ENCODE results near the gene ALG12.
A peak's percentile ranks its signal among the peaks of the same experiment; 100 is the strongest.

Gene ALG12

DNA sequence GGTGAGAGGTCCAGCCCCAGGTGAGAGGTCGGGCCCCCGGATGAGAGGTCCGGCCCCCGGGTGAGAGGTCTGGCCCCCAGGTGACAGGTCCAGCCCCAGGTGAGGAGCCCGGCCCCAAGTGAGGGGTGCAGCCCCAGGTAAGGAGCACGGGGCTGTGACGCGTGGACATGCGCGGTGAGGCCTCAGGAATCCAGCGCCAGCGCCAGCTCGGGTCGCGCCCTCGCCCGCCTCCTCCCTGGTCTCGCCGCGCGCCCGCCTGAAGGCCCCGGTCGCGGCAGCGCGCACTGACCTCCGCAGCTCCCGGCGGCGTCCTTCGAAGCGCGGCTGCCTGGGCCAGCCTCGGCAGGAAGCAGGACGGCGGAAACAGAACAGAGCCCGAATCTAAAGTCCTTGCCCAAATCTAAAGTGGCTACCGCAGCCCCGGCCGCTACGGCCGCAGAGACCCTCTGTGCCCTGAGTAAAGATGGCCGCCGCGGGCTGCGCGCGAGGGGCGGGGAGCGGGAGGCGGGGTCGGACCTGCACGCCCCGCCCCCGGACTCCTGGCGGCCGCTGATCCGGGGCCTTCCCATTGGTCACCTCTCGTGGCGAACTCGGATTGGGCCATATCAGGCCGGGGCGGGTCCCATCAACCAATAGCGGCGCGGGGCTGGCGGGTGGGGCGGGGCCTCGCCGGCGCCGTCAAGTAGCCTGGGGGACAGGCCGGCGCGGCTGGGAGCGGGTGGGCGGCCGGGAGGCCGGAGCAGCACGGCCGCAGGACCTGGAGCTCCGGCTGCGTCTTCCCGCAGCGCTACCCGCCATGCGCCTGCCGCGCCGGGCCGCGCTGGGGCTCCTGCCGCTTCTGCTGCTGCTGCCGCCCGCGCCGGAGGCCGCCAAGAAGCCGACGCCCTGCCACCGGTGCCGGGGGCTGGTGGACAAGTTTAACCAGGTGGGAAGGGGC is at the start of gene ALG12, which contains the start of gene CRELD2:
TSS of gene ALG12 (minus strand) at position 465 of the 937 bp plus-strand sequence. CDS start 4,673 bp downstream, outside the sequence.
TSS of gene CRELD2 (plus strand) at position 661 of the 937 bp plus-strand sequence. CDS start at position 797, 136 bp downstream.
- peak; percentile 97 to 98 for DNase-seq

DNA sequence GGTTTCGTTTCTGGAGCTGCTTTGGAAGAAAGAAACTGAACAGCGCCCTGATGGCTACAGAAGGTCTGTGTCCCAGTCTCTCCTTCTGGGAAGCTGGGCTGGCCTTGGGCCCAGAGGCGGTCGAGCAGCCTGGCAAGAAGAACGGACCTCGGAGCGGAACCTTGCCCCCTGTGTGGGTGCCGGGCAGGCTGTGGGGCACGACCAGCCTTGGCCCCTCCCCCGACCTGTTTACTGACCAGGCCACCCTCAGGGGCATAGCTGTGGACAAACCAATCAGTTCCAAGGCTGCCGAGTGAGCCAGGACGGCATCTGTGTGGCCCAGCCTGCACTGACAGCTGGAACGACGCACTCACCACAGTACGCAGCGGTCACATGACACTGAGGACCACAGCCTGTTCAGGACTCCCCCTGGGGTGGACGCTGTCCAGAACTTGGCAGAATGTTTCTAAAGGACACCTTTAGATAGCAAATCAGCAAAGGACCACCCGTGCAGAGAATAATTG is 49.5 kb upstream of the ALG12 start:
- DNase-seq, result peak; percentile 17 to 18

DNA sequence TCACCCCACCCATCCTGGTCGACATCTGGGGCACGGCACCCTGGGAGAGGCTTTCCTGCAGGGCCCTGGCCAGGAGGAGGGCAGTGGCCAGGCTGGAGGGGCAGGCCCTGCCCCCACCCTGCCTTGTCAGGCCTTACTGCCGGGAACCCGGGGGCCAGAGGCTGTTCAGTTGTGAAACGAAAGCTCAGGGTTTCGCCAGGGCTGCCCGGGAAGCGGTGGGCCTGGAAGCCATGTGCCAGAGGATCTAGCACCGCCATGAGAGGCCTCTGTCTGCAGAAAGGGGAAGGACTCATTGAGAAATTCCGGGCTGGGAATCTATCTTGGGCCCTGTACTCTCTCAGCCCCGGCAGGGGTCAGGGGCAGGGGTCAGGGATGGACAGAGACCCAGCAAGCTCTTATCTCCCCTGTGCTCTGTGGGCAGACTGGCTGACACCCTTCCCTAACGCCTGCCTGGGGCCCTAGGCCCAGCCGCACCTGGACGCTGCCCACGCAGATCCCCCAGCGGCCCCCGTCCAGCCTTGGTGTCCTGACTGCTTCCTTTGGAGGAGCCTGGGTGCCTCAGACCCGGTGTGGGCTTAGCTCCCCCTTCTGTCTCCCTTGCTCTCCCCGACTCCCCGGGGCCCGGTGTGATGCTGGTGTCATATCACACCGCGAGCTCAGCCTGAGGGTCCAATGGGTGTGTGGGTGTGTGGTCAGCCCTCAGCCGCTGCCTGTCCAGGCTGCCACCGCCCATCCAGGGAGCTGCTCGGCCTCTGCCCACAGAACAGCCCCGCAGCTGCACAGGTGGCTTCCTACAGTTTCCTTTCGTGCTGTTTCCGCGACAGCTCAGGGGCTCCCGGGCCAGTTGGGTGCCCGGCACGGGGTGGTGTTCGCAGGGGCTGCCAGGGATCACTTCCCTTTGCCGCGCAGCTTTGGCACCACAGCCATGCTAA is 48.8 kb upstream of the ALG12 start:
- peak in 1 of 2 donors; percentile 41 for DNase-seq

DNA sequence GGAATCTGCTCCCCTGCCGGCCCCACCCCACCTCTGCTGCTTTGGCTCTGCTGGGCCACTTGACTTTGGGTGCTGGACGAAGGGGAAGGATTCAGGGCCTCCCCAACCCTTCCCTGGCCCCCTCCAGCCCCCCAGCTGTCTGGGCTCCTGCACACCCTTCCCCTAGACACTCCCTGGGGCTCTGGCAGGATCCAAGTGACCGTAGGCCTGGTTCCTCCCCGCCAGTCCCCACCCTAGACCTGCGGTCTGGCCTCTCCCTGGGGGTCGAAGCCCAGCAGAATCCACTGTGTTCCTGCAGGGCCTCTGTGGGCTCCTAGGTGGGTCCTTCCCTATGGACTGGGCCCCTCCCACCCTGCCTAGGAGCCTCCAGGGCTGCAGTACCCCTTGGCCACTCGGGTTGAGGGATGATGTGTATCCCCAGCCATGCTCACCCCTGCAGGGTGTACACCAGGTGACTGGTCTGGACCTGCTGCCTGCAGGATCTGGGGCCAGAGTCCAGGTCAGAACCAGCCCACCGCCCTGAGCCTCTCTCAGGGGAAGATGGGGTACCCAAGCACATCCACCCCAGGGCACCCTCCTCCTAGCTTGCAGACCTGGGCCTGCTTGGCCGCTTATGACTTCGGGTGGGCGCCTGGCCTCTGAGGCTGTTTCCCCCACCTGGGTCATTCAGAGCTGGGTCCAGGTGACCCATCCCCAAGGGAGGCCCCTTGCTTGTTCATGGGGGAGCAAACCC is 48.0 kb upstream of the ALG12 start:
- DNase-seq, result no peak

DNA sequence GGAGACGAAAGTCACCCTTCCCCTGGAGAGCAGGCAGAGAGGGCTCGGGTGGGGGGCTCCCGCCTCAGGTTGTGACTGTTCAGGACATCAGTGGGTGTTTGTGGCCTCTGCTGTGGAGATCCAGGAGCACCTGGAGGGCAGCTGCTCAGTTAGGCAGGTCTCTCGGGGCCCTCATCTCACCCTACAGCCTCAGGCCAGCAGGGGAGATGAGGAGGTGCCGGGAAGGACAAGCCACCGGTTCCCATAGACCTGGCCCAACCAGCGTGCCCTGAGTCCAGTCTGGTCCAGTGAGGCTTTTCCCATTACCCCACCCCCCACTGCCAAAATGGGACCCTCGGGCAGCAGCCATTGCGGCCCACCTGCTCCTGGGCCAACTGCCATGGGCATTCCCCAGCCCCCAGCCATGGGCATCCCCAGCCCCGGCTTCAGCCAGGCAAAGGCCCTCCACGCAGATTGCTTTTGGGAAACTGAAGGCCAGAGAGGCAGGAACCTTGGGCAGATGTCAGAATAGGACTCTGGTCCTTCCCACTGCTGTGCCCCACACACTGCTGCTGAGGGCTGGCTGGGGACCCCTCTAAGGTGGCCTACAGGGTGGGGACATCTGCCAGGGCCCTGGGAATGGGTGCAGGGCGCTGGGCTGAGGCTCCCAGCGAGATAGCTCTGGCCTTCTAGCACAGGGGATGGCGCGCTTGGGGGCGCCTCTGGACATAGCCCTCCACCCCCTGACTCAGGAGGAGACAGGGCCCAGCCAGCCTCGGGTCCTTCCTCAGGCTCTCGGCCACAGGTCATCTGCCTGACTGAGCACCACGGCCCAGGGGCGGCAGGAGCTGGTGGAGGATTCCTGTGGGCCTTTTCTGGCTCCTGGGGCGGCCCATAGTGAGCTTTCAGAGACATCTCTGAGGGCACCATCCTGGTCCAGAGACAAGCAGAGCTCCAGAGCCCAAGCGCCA is 47.1 kb upstream of the ALG12 start:
- DNase-seq, result peak; percentile 28 to 43

DNA sequence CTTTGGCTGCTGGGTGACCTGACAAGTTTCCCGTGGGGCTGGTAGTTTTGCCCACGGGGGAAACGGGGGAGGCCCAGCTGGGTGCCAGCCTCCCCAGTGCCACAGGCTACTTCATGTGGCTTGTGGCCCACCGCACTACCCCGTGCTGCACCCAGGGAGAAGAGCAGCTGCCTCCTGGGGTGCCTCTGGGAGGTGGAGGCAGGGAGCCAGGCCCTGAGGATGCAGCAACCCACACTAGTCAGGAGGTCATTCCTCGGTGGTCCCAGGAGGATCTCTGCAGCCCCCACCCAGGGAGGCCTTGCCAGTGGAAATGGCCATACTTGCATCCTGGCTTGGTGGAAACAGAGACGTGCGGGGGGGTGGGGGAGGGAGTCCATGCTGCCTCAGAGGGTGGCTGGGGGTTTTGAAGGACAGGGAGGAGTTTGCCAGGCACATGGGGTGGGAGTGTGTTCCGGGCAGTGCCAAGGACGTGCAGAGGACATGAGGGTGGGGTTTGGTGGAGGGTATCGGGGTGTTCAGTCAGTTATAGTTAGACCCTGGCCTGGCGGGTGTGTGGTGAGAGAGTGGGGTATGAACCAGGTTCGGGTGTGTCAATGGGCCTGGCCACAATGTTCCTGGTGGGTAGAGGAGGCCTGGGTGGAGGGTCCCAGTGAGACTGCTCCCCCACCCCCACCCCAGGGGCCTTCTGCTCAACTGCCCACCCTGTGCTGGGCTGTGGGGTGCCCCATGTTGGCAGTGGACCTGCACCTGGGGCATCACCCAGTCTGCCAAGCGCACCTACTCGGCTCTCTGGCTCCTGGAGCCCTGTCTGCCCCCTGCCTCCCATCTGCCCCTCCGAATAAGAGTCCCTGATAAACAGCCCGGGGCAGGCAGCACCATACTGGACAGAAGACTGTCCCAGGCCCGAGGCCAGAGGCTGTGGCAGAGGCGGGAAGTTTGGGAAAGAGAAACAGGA is 46.2 kb upstream of the ALG12 start:
- peak; percentile 22 to 32 for DNase-seq

DNA sequence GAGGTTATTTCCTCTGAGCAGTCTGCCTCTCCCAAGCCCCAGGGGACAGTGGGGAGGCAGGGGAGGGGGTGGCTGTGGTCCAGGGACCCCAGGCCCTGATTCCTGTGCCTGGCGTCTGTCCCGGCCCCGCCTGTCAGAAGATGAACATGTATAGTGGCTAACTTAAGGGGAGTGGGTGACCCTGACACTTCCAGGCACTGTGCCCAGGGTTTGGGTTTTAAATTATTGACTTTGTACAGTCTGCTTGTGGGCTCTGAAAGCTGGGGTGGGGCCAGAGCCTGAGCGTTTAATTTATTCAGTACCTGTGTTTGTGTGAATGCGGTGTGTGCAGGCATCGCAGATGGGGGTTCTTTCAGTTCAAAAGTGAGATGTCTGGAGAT is 45.4 kb upstream of the ALG12 start:
- no peak for DNase-seq

DNA sequence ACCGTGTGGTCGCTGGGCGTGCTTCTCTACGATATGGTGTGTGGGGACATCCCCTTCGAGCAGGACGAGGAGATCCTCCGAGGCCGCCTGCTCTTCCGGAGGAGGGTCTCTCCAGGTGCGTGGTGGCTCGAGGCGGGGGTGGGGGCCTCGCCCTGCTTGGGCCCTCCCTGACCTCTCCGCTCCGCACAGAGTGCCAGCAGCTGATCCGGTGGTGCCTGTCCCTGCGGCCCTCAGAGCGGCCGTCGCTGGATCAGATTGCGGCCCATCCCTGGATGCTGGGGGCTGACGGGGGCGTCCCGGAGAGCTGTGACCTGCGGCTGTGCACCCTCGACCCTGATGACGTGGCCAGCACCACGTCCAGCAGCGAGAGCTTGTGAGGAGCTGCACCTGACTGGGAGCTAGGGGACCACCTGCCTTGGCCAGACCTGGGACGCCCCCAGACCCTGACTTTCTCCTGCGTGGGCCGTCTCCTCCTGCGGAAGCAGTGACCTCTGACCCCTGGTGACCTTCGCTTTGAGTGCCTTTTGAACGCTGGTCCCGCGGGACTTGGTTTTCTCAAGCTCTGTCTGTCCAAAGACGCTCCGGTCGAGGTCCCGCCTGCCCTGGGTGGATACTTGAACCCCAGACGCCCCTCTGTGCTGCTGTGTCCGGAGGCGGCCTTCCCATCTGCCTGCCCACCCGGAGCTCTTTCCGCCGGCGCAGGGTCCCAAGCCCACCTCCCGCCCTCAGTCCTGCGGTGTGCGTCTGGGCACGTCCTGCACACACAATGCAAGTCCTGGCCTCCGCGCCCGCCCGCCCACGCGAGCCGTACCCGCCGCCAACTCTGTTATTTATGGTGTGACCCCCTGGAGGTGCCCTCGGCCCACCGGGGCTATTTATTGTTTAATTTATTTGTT is 44.8 kb upstream of the ALG12 start:
- DNase-seq, result peak in 1 of 2 donors; percentile 28

DNA sequence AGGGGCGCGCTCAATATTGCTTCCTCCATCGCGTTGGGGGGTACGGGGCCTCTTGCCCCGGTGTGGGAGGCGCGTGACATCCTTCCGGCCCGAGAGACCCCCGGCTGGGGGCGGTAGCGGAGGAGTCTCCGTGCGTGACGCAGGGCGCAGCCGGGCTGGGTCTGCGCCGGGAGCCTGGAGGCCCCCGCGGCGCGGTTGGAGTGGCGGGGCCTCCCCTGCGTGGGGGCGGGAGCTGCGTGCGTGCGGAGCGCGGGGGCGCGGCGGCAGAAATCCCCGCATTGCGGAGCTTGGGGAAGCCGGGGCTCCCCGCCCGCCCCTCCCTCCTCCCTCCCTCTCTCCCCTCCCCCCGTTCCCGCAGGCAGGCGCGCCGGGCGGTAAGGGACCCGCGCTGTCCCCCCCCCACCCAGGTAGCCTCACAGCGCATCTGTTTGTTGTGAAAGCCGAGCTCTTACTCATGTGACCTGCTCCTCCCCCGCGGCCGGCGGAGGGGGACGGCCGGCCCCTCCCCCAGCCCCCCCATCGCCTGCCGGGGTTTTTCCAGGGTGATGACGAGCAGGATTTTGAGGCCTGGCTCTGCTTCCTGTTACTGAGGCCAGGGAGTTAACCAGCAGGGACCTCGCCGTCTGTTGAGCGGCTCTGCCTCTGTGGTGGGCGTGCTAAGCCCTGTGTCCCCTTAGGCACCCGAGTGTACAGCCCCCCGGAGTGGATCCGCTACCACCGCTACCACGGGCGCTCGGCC is 43.9 kb upstream of the ALG12 start:
- peak; percentile 89 for DNase-seq

DNA sequence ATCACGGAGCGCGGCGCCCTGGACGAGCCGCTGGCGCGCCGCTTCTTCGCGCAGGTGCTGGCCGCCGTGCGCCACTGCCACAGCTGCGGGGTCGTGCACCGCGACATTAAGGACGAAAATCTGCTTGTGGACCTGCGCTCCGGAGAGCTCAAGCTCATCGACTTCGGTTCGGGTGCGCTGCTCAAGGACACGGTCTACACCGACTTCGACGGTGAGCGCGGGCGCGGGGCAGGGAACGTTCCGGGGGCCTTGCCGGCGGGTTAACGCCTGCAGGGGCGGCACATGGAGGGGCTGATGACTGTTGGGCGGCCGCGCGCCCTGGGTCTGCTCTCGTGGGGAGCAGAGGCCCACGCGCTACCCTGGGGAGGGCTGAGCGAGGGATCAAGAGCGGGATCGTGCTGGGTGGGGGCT is 43.4 kb upstream of the ALG12 start:
- DNase-seq, result no peak

DNA sequence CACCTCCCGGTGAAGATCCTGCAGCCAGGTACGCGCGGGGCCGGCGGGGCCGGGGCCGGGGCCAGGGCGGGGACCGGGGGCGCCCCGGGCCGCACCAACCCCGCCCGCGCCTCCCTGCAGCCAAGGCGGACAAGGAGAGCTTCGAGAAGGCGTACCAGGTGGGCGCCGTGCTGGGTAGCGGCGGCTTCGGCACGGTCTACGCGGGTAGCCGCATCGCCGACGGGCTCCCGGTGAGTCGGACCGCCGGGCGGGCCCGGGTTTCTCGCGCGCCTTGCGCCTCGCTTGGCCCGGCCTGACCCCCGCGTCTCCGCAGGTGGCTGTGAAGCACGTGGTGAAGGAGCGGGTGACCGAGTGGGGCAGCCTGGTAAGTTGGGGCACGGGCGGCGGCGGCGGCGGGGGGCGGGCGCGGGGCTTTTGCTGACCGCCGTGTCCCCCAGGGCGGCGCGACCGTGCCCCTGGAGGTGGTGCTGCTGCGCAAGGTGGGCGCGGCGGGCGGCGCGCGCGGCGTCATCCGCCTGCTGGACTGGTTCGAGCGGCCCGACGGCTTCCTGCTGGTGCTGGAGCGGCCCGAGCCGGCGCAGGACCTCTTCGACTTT is 42.9 kb upstream of the ALG12 start:
- DNase-seq, result peak; percentile 48 to 49

DNA sequence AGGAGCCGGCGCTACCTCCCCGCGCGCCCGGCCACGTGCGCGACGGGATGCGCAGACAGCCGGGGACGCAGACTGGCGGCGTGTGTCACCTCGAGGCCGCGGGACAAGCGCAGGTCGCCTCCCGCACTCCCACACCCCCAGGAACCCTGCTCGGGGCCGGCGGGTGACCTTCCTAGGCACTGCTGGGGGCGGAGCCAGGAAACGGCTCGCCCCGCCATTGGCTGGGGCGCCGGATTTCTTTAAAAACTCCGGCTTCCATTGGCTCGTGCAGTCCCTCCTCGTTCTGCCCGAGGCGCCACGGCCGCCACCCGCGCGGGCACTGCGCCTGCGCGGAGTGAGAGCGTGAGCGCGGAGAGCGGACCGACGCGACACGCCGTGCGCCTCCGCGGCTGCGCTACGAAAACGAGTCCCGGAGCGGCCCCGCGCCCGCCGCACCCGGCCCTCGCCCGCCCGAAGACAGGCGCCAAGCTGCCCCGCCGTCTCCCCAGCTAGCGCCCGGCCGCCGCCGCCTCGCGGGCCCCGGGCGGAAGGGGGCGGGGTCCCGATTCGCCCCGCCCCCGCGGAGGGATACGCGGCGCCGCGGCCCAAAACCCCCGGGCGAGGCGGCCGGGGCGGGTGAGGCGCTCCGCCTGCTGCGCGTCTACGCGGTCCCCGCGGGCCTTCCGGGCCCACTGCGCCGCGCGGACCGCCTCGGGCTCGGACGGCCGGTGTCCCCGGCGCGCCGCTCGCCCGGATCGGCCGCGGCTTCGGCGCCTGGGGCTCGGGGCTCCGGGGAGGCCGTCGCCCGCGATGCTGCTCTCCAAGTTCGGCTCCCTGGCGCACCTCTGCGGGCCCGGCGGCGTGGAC is 42.1 kb upstream of the ALG12 start, which contains the start of gene PIM3:
TSS of gene PIM3 (plus strand) at position 614 of the 846 bp plus-strand sequence. CDS start at position 790, 176 bp downstream.
- DNase-seq, result peak; percentile 93 to 94

DNA sequence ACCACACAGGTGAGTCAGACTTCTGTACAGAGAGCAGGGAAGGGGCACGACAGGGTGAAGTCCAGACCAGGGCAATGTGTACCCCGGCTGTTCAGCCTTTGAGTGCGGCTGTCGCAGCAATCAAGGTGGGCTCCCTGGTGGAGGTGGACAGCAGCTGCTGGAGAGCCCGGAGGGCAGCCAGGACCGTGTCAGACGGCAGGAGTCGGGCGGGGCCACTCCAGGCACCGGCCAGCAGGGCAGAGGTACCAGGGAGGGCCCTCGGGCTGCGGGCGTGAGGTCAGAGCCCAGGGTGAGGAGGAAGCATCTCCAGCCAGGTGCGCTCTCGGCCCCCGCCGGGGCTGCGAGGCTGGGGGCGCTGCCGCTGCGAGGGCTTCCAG is 41.5 kb upstream of the ALG12 start:
- peak; percentile 53 to 55 for DNase-seq

DNA sequence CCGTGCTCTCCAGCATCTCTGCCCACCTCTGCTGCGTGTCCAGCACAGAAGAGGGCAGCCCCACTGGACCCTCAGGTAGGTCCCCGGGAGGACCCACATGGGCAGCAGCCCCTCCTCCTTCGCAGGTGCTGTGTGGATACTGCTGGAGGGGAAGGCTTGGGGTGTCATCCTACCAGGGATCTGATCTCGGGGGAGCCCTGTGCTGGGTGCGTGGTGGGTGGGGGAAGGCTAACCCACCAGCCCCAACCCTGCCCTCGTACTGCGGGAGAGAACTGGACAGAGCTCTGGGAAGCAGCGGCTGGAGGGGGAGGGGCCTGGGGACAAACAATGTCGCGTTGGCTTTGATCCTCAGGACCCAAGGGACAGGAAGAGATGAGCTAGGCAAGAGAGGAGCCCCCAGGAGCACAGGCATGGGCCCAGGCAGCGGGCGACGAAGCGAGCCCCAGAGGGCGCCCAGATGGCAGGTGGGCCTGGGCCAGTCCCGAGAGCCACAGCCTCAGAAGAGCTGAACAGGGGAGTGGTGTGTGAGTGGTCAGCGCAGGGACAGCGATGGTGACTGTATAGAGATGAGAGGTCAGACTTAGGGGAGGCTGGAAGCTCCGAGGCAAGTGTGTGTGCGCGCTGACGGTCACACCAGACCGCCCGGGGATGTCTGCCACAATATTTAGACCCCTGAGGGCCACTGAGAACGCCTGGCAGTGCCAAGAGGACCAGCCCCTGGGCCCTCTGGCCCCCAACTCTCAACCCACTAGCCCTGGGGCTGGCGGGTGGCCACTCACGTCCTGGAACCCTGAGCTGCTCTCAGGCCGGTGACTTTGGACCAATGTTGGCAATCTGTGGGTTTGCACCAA is 40.9 kb upstream of the ALG12 start:
- DNase-seq, result no peak

DNA sequence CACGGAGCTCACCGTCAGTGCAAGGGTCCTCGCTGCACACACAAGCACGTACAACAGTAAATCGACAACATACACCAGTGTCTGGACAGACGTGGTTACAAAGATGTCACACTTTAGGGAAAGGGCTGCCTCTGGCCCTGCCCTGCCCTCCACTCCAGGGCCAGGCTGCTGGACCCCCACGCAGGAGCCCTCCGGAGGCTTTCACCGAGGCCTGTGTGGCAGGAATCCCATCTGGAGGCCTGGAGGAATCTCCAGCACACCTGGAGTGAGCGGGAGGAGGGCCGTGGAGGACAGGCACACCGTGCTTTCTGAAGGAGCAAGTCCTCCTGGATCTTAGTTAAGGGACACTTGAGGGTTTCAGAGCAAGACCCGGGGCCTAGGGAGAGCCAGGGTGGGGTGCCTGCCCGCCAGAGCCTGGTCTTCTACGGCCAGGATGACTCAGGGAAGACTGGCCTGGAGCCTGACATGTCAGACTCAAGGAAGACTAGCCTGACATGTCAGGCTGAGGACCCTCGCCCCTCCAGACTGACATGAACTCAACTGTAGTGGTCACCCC is 40.2 kb upstream of the ALG12 start:
- no peak for DNase-seq

Data from stimulated activated CD4-positive, alpha-beta T cell treated with anti-CD3 and anti-CD28 coated beads, Interleukin-2, amount 100 ng/mL, for 24 hours (primary cell).